GM21360 (cell line): ENCODE data around the gene CAMKK1.
"Not testable (repeated sequence)": the region's sequence is repeated elsewhere in the genome, so short reads cannot be mapped to it uniquely, and the experiment has no call there.

ENCODE experiments used
- ATAC-seq: cut with Tn5 transposase; IDR thresholded peaks from one replicate; pipeline ENCODE4 v1.9.1; 2021; ENCODE audit warnings: mild to moderate bottlenecking, moderate library complexity; ENCODE audit not compliant: unreplicated experiment

Gene CAMKK1

GRCh38 chr17:3880983-3881382, 11.9 kb downstream of the CAMKK1 start:
- ATAC-seq: no peak

GRCh38 chr17:3879591-3880417, 13.0 kb downstream of the CAMKK1 start:
- ATAC-seq: no peak

- no peak for ATAC-seq
These were observed 13.7 kb downstream of the CAMKK1 start for GRCh38 chr17:3879186-3879585.

GRCh38 chr17:3877220-3877619, 15.6 kb downstream of the CAMKK1 start:
- no peak for ATAC-seq

- no peak for ATAC-seq
These were observed 17.5 kb downstream of the CAMKK1 start for GRCh38 chr17:3875317-3875716.

GRCh38 chr17:3873862-3874261, 19.0 kb downstream of the CAMKK1 start:
- no peak for ATAC-seq

- ATAC-seq: no peak
These were observed 22.0 kb downstream of the CAMKK1 start for GRCh38 chr17:3870871-3871306.

GRCh38 chr17:3867606-3868005, 25.2 kb downstream of the CAMKK1 start:
- ATAC-seq: no peak

GRCh38 chr17:3867106-3867505, 25.7 kb downstream of the CAMKK1 start:
- ATAC-seq: no peak

- ATAC-seq: no peak
These were observed 26.6 kb downstream of the CAMKK1 start for GRCh38 chr17:3866276-3866675.

GRCh38 chr17:3865176-3865575, 27.7 kb downstream of the CAMKK1 start:
- ATAC-seq: no peak

GRCh38 chr17:3864534-3864933, 28.3 kb downstream of the CAMKK1 start:
- ATAC-seq: no peak

- no peak for ATAC-seq
These were observed 30.8 kb downstream of the CAMKK1 start for GRCh38 chr17:3861761-3862681.

- ATAC-seq: no peak
These were observed 31.7 kb downstream of the CAMKK1 start for GRCh38 chr17:3860939-3861700.

GRCh38 chr17:3859940-3860339, 32.9 kb downstream of the CAMKK1 start:
- ATAC-seq: no peak

GRCh38 chr17:3857261-3858105, 35.4 kb downstream of the CAMKK1 start:
- ATAC-seq: no peak

GRCh38 chr17:3854204-3854603, 38.6 kb downstream of the CAMKK1 start:
- ATAC-seq: not testable (repeated sequence)

GRCh38 chr17:3852561-3852960, 40.3 kb downstream of the CAMKK1 start:
- no peak for ATAC-seq

- ATAC-seq: no peak
These were observed 41.3 kb downstream of the CAMKK1 start for GRCh38 chr17:3851461-3852100.
